Coronary artery (tissue), 2 donors: ENCODE data around the gene LDB3.
A peak's percentile ranks its signal among the peaks of the same experiment; 100 is the strongest.

ENCODE experiments used
- DNase-seq: peaks from one replicate; pipeline ENCODE4 v3.0.0-alpha.2; 2017; ENCODE audit warnings: low spot score
- H3K27ac ChIP-seq, 2 donors: fragments of 200-600 bp; sonication (generic); one replicate each; pipeline ENCODE4 v1.5.1; 2016 to 2019
- H3K4me3 ChIP-seq: fragments of 200-600 bp; sonication (generic); 2 replicates; pipeline ENCODE4 v1.5.1; 2016; ENCODE audit warnings: mild to moderate bottlenecking, moderate library complexity
- TF ChIP-seq, protein P1 (sequence below): fragments of 200-600 bp; sonication (generic); IDR thresholded peaks from one replicate; pipeline ENCODE4 v1.5.1; 2019; ENCODE audit warnings: antibody characterized with exemption

Gene LDB3

GRCh38 chr10:86753638-86754434, 85.5 kb downstream of the LDB3 start:
- Histone ChIP-seq H3K4me3 (no peak overlapping the region), H3K27ac (peak overlapping the region; percentile 20 to 58)
- DNase-seq, result no peak
- TF ChIP-seq, protein P1, sequence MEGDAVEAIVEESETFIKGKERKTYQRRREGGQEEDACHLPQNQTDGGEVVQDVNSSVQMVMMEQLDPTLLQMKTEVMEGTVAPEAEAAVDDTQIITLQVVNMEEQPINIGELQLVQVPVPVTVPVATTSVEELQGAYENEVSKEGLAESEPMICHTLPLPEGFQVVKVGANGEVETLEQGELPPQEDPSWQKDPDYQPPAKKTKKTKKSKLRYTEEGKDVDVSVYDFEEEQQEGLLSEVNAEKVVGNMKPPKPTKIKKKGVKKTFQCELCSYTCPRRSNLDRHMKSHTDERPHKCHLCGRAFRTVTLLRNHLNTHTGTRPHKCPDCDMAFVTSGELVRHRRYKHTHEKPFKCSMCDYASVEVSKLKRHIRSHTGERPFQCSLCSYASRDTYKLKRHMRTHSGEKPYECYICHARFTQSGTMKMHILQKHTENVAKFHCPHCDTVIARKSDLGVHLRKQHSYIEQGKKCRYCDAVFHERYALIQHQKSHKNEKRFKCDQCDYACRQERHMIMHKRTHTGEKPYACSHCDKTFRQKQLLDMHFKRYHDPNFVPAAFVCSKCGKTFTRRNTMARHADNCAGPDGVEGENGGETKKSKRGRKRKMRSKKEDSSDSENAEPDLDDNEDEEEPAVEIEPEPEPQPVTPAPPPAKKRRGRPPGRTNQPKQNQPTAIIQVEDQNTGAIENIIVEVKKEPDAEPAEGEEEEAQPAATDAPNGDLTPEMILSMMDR, result no peak

DNA sequence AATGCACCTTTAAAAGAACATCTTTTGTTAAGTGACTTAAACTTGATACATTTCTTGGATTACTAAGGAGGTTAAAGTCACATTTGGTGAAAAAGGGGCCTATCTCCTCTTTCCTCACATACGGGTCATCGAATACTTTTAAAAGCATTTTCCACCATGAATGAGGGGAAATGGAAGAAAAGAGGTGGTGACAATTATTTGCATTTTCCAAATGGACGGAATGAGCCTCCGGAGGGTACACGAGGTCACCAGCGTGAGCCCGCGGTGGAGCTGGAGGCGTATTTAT, 87.1 kb downstream of the LDB3 start:
- peak overlapping the region; percentile 95 for H3K4me3 ChIP-seq
- TF ChIP-seq, protein P1, result no peak
- peak overlapping the region; percentile 90 to 97 for H3K27ac ChIP-seq
- no peak for DNase-seq

GRCh38 chr10:86755740-86756510, 87.6 kb downstream of the LDB3 start:
- DNase-seq, result peak; percentile 90
- H3K27ac ChIP-seq, result peak overlapping the region; percentile 90 to 97
- H3K4me3 ChIP-seq, result peak overlapping the region; percentile 95
- TF ChIP-seq, protein P1, result no peak

DNA sequence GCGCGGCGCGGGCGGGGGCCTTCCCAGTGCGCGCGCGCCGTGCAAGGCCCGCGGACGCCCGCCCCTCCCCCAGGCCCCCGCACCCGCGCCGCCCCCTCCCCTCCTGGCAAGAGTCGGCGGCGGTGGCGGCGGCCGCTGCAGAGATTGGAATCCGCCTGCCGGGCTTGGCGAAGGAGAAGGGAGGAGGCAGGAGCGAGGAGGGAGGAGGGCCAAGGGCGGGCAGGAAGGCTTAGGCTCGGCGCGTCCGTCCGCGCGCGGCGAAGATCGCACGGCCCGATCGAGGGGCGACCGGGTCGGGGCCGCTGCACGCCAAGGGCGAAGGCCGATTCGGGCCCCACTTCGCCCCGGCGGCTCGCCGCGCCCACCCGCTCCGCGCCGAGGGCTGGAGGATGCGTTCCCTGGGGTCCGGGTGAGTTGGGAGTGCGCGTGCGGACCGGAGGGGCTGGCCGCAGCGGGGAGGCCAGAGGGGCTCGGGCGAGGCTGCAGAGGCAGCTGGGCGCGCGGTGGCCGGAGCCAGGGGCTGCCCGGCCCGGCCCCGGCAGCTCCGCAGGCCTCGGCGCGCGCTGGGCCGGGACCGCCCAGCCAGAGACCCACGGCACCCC, 88.3 kb downstream of the LDB3 start, which contains the start of gene BMPR1A:
BMPR1A (plus strand) TSS at position 109 of the 602 bp plus-strand sequence. CDS start 119,400 bp downstream, outside the sequence.
- TF ChIP-seq, protein P1, result no peak
- peak; percentile 81 for DNase-seq
- Histone ChIP-seq H3K27ac (peak within 1 kb of the TSS; percentile 90 to 97), H3K4me3 (peak within 1 kb of the TSS; percentile 95)

DNA sequence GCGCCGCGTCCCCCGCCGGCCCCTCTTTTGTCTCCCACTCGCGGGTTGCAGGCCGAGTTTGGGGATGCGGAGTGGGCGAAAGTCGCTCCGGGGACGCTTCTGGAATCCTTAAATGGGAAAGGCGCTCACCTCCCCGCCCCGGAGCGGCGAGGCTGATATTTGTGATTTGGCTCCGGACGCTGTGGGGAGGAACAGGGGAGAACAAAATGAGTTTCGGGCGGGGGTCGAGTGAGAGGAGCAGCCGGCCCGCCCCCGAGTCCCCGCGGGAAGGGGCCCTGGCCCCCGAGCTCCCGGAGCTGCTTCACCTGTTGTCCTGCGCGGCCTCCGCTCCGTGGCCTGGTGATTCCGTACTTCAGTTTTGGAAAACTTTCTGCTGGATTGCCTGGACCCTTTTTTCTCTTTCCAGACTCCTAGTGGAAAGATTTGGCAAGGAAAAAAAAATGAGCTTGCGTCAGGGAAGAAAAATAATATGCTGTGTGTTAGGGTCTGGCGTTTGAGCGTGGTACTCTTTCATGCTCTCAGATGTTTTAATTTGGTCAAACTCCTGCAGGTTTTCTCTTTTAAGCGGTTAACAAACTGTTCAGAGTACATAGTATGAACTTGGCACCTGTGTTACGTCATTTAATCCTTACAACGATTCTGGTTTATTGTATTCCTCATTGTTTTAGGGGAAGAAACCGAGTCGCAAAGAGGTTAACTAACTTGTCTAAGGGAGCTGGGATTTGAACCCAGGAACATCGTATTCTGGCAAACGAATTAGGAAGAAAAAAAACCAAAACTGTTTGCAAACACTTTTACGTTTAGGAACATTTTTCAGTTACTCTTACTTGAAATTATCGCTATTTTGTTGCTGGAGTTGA, 89.0 kb downstream of the LDB3 start:
- Histone ChIP-seq H3K27ac (peak overlapping the region; percentile 90 to 97), H3K4me3 (peak overlapping the region; percentile 95)
- TF ChIP-seq, protein P1, result no peak
- peak; percentile 79 for DNase-seq
